ENCODE results near the gene MMP24OS.

Gene MMP24OS

GRCh38 chr20:35305682-35306556 is 28.0 kb upstream of the MMP24OS start:
- peak; percentile 93 to 94 (median 93) for DNase-seq

- DNase-seq = no peak
Measured at GRCh38 chr20:35304956-35305355, 27.0 kb upstream of the MMP24OS start.

- peak; percentile 87 to 88 (median 88) for DNase-seq
Measured at GRCh38 chr20:35303735-35304491, 26.0 kb upstream of the MMP24OS start.

GRCh38 chr20:35303382-35303734 is 25.4 kb upstream of the MMP24OS start:
- DNase-seq = peak in 1 of 3 donors; percentile 24

- DNase-seq = no peak
Measured at GRCh38 chr20:35302421-35303335, 24.8 kb upstream of the MMP24OS start.

- no peak for DNase-seq
Measured at GRCh38 chr20:35301426-35301825, 23.5 kb upstream of the MMP24OS start.

GRCh38 chr20:35300469-35301262 is 22.7 kb upstream of the MMP24OS start:
- DNase-seq = no peak

GRCh38 chr20:35299780-35300179 is 21.9 kb upstream of the MMP24OS start:
- DNase-seq = no peak

GRCh38 chr20:35298264-35298663 is 20.3 kb upstream of the MMP24OS start:
- no peak for DNase-seq

GRCh38 chr20:35297740-35298139 is 19.8 kb upstream of the MMP24OS start:
- no peak for DNase-seq

GRCh38 chr20:35297155-35297554 is 19.2 kb upstream of the MMP24OS start:
- DNase-seq = no peak

GRCh38 chr20:35296101-35296554 is 18.2 kb upstream of the MMP24OS start:
- no peak for DNase-seq

GRCh38 chr20:35295674-35296073 is 17.8 kb upstream of the MMP24OS start:
- no peak for DNase-seq

GRCh38 chr20:35295058-35295457 is 17.1 kb upstream of the MMP24OS start:
- no peak for DNase-seq

GRCh38 chr20:35294293-35294685 is 16.4 kb upstream of the MMP24OS start:
- DNase-seq = no peak

- no peak for DNase-seq
Measured at GRCh38 chr20:35293303-35294292, 15.7 kb upstream of the MMP24OS start.

GRCh38 chr20:35292504-35293285 is 14.8 kb upstream of the MMP24OS start:
- no peak for DNase-seq

- DNase-seq = no peak
Measured at GRCh38 chr20:35291654-35292503, 14.0 kb upstream of the MMP24OS start, which contains the start of gene FAM83C. Gene FAM83C, minus strand, starts transcription at chr20:35292425. Its CDS starts 121 bp downstream, at chr20:35292304.

All from suppressor macrophage treated with lipopolysaccharide for 1 hour (primary cell).